GM19351 (cell line): Measurements from ENCODE around the gene PRKN.

Experiments
- ATAC-seq: cut with Tn5 transposase; IDR thresholded peaks from one replicate; pipeline ENCODE4 v1.9.1; 2021; ENCODE audit warnings: mild to moderate bottlenecking, moderate library complexity; ENCODE audit not compliant: unreplicated experiment

The PRKN gene

DNA sequence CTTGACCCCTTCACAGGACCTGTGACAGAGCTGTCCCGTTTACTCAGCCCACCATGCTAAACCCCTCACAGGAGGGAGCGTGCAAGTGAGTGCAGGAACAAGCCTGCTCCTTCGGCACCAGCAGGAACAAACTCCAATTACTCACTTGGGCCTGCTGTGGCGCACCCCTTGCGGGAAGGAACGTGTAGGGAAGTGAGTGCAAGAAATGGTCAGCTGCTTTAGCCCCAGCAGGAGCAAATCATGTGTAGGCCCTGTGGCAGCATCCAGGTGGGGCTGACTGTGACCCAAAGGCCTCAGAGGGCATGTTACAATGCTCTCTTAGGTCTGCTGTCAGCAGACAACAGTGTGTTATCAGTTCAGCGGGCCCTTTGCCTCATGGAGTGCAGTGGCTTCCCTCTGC, 574.4 kb downstream of the PRKN start:
- ATAC-seq = no peak

DNA sequence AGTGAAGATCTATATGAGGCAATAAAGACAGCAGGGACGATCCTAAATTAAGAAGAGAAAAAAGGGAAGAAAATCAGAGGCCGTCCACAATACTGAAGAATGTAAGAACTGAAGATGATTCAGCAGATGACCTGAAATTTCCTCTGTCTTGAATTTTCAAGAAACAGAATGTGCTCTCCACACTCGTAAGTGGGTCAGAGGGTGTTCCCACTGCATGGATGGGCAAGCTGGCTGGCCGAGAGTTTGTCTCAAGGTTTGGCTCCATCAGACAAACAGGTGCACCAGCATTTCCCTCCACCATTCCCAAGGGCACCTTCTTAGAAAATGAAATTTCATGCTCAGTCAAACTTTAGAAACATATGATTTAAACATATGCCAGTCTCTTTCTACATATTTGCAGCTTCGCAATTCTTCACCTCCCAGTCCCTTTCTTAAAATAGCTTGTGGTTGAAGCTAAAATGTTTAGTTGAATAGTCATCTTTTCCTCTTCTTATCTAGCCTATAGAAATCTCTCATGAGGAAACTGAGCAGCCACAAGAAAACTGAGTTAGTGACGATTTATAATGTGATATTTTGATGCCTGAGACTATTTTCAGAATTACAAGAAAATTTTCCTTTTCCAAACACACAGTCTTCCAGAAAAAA, 576.4 kb downstream of the PRKN start:
- ATAC-seq = no peak

GRCh38 chr6:162150295-162150694, 577.3 kb downstream of the PRKN start:
- ATAC-seq = no peak

DNA sequence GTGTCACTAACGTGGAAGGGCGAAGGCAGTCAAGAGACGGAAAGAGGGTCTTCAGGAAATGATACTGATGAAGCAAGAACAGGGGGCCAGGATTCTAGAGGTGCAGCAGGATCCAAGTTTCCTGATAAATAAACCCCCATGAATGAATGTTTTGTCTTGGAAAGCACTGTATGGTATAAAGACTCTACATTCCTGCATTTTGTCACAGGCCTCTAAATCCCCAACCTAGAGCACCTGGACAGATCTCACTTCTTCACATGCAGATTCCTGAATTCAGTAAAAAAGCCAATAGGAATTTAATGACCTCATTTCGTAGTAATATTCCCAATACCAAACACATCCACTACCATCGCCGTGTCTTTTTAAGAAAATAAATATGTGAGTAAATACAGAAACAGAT, 577.8 kb downstream of the PRKN start:
- no peak for ATAC-seq

DNA sequence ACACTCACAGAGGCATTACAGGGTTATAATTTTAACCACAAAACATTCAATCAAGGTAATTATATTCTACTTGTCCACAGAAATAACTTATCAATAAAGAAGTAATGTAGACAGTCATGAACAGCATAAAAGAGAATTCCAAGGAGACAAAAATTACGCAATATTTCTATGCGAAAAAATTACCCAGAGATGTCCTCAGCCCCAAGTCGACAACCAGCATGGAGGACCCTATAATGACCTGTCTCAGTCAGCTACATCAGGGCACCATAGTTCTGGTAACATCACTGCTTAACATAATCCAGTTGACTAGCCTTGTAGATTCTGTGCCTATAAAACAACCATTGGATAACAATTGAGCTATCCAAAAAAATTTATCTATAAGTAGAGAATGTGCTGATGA, 579.8 kb downstream of the PRKN start:
- no peak for ATAC-seq

- ATAC-seq = no peak
Measured at GRCh38 chr6:162147281-162147680, 580.3 kb downstream of the PRKN start.

GRCh38 chr6:162140251-162140852, 587.2 kb downstream of the PRKN start:
- no peak for ATAC-seq

DNA sequence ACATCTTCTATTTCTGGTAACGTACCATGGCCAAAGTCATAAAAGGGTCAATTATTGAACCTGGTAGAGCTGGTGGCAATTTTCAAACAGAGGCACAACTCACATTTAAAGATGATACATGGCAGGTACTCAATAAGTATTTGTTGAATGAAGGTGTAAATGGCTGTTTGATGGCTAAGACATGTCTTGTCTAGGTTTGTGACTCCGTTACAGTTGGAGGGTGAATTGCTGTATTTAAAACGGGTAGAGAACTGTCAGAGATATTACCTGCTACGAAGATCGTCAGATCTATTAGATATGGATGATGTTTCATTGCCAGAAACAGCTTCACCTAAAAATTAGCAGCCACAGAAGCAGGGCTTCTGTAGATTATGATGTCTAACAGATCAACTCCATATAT, 601.9 kb downstream of the PRKN start:
- no peak for ATAC-seq

DNA sequence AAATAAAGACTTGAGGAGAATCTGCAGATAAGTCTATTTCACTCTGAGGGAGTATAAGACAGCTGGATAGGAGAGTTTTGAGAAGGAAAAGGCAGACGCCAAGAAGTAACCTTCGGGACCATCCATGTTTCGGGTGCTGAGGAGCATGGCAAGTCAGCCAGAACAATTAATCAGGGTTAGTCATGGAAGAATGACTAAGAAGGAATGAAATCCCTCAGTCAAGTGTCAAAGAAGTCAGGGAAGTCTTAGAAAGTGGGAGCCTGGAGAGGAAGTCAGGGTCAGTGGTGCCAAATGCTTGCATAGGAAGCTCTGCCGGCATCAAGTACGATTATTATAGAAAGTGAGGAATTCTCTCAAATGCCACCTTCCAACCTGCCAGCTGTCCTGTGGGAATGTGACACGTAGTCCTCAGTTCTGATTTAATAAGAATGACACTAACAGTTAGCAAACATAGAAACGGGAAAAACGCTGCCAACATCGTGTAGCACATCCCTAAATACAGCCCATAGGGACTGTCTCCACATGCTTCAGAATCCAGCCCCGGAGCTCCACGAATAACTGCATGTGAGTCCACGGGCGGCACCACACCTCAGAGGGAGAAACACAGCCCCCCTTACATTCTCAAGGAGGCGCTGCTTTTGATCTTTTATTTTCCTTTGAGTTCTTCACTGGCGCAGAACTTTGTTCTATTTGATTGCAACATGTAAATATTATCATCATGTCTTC, 602.7 kb downstream of the PRKN start:
- no peak for ATAC-seq

- ATAC-seq = no peak
Measured at GRCh38 chr6:162123797-162124196, 603.8 kb downstream of the PRKN start.

GRCh38 chr6:162119341-162119740, 608.2 kb downstream of the PRKN start:
- ATAC-seq = no peak

DNA sequence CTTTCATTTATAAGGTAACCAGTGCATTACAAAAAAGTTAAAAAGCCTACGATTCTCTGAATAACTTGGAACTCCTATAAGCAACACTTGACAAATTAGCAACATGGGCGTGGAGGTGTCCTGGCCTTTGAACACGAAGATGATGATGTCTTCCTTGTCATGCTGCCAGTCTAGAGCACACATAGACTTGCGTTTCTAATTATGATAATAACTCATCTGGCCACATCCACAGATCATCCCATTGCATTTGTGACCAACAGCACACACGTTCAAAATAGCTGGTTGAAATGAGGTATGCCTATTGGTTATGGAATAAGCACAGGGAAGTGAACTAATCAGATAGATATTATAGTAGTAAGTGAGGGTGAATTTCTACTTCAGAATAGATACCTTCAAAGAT, 608.9 kb downstream of the PRKN start:
- ATAC-seq = no peak

DNA sequence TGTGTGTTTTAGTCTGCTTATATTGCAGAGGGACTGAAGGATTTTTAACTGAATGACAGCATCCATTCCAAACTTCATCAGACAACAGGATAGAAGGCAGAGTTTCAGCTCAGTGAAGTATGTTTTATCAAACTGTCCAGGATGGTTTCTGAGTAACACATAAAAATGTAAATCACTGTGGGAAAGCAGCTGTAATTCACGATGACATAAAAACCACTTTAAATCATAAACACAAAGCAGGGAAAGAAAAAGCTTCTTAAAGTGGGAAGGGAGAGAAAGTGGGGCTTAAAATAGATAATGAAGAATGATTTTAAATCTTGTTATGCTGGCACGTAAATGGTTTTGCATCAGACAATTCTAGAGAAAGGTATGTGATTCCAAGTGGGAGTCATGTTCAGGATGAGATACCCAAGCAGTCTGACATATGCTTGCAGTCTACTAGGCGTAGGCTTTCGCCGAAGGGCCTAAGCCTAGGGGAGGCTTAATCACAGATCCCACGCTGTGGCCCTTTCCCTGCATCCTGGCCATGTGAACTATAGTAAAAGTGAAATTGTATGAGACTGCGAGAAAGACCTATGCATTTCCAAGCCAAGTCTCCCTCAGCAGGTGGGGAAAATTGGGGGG, 610.6 kb downstream of the PRKN start:
- ATAC-seq = no peak

DNA sequence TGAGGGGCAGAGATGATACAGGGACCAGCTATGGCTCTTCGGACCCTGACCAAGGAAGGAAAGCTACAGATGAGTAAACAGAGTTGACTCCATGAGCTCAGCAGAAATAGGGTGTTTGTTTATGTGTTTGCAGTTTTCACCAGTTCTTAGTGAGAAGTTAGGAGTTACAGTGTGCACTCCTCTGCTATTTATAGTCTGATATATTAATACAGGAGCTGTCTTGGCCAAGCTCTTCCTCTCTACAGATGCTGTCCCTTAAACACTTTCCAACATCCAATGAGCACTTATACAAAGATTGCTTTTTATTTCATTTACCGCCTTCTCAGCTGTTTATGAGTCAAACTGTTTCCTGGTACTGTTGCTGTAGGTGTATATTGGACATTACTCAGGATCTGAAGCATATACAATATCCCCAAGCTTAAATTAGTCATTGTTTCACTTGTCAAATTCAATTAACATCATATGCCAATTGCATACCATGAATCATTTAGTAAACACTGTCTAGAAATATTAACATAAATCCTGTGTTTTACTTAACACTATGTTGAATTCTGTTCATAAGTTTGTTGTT, 618.0 kb downstream of the PRKN start:
- no peak for ATAC-seq

DNA sequence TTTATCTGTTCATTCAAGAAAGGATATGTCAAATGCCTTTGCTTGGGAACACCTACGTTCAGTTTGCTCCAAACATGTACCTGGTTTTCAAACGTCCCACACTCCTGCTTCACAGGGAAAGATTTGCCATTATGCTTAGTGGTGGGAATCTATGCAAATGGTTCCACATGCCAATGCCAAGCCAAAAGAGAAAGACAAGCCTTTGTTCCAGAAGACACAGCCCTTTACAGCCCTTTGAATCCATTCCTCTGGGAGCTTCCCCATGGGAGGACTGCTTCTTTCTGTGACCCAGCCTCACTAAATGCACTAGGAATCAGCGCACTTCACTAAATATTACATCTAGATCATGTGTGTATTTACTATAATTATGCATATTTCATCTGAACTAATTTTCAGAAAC, 619.5 kb downstream of the PRKN start:
- no peak for ATAC-seq

- no peak for ATAC-seq
Measured at GRCh38 chr6:162100096-162100495, 627.5 kb downstream of the PRKN start.

DNA sequence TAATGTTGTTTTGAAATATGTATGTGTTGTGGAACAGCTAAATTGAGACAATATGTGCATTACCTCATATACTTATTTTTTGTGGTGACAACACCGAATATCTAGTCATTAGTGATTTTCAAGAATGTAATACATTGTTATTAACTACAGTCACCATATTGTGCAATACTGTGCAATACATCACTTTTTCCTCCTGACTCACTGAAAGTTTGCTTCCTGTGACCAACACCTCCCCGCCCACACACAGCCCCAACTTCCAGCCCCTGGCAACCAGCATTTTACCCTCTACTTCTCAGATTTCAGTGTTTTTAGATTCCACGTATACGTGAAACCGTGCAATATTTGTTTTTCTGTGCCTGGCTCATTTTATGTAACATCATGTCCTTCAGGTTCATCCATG, 627.9 kb downstream of the PRKN start:
- no peak for ATAC-seq

- ATAC-seq = no peak
Measured at GRCh38 chr6:162092816-162093502, 634.6 kb downstream of the PRKN start.

- no peak for ATAC-seq
Measured at GRCh38 chr6:162090734-162091133, 636.8 kb downstream of the PRKN start.

DNA sequence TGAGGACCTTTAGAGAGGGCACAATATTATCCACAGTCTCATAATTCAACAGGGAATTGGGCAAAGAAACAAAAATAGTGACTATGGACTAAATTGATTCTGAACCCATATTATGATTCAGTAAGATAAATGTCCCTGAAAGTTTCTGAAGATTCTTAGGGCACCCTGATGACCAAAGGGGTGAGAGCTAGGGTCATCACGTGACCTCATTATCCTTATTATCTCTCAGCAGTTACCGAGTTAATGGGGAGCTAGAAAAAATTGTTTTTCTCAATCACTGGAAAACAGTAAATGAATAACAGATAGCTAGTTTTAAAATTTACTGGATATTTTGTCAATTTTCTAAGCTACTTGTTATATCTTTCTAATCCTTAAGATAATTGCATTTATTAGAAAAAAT, 639.5 kb downstream of the PRKN start:
- ATAC-seq = no peak

GRCh38 chr6:162085561-162085960, 642.0 kb downstream of the PRKN start:
- ATAC-seq = no peak
